ENCODE results near the gene SOCS7. TPM values are rescaled to one million over a fixed set of nuclear protein-coding genes. Genes with fewer than 3 reads are reported as not detected.

SOCS7 gene
- total and polyA plus RNA-seq, 2 donors (not counting 1 experiment from before 2014, with no cell fraction given): 4.8 to 9.4 TPM

DNA sequence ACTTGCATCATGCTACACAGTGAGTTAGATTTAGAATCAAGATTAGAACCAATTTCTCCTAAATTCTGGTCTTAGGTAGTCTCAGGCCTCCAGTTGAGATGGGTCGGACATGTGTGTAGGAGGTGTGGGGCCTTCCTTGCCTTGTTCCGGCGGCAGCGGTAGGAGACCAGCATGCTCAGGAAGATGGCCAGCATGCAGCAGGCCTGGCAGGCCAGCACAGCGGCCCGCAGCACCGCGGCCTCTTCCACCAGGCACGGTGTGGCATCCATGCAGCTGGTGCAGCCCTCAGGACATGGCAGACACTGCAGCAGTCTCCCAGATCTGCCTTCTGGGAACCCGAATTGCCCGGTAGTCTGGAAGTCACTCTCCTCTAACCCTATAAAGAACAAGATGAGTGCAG lies 14.8 kb upstream of the SOCS7 start:
- Histone ChIP-seq H3K4me2 (ENCODE audit: extremely low read depth, insufficient read depth, low read length) (no peak overlapping the region), H2AFZ (ENCODE audit: low read length) (no peak overlapping the region), H3K4me1 (ENCODE audit: control insufficient read depth, extremely low read depth, insufficient read depth, low read length) (no peaks in the 10 kb centered on the region), H3K27me3 (ENCODE audit: control insufficient read depth, insufficient read depth, low read length) (peaks cover 36% of the 10 kb centered on the region), H3K79me2 (ENCODE audit: control insufficient read depth, insufficient read depth, low read length) (no peaks in the 10 kb centered on the region), H3K27ac (ENCODE audit: insufficient read depth, low read length) (no peak overlapping the region), H3K36me3 (ENCODE audit: control insufficient read depth, insufficient read depth, low read length) (no peaks in the 10 kb centered on the region), H3K9me3 (ENCODE audit: control insufficient read depth, insufficient read depth, low read depth, low read length) (no peaks in the 10 kb centered on the region), H3K4me3 (replicated peaks in 1 of 4; ENCODE audit: control extremely low read depth in 1 of 4, insufficient read depth in 1 of 4, low read depth in 3 of 4, low read length in 4 of 4) (no peak overlapping the region), H4K20me1 (ENCODE audit: control insufficient read depth, extremely low read depth, insufficient read depth, low read length) (no peaks in the 10 kb centered on the region), H3K9ac (ENCODE audit: insufficient read depth, low read length) (no peak overlapping the region)
- TF ChIP-seq, protein P1, sequence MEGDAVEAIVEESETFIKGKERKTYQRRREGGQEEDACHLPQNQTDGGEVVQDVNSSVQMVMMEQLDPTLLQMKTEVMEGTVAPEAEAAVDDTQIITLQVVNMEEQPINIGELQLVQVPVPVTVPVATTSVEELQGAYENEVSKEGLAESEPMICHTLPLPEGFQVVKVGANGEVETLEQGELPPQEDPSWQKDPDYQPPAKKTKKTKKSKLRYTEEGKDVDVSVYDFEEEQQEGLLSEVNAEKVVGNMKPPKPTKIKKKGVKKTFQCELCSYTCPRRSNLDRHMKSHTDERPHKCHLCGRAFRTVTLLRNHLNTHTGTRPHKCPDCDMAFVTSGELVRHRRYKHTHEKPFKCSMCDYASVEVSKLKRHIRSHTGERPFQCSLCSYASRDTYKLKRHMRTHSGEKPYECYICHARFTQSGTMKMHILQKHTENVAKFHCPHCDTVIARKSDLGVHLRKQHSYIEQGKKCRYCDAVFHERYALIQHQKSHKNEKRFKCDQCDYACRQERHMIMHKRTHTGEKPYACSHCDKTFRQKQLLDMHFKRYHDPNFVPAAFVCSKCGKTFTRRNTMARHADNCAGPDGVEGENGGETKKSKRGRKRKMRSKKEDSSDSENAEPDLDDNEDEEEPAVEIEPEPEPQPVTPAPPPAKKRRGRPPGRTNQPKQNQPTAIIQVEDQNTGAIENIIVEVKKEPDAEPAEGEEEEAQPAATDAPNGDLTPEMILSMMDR (conservative IDR thresholded peaks at IDR 0.05 in 1 of 2, IDR thresholded peaks at IDR 0.05 in 1 of 2; ENCODE audit: low read depth in 1 of 2, low read length in 2 of 2): no peak
- TF ChIP-seq EZH2 (IDR thresholded peaks at IDR 0.05; ENCODE audit: low read length, missing control alignments): no peak
- DNase-seq (ENCODE audit: low read depth in 2 of 2): no peak

DNA sequence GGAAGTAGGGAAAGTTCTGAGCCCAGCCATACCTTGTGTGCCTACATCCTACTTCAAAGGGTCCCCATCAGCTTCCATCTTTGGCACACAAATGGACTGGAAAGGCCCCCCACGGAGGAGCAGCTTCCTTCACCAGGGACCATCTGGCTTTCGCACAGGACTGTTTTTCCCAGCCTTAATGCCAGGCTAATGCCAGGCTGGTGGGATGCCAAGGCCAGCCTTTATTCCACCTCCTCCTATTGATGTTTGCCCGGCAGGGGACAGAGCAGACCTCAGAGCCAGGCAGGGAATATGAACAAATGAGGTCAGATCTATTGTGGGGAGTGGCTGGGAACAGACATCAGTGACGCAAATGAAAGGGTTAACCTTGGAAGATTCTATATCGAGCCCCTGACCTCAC lies 13.6 kb upstream of the SOCS7 start:
- Histone ChIP-seq H4K20me1 (ENCODE audit: control insufficient read depth, extremely low read depth, insufficient read depth, low read length) (no peaks in the 10 kb centered on the region), H3K4me2 (ENCODE audit: extremely low read depth, insufficient read depth, low read length) (no peak overlapping the region), H3K9ac (ENCODE audit: insufficient read depth, low read length) (no peak overlapping the region), H3K4me3 (replicated peaks in 1 of 4; ENCODE audit: control extremely low read depth in 1 of 4, insufficient read depth in 1 of 4, low read depth in 3 of 4, low read length in 4 of 4) (no peak overlapping the region), H2AFZ (ENCODE audit: low read length) (no peak overlapping the region), H3K27me3 (ENCODE audit: control insufficient read depth, insufficient read depth, low read length) (peaks cover 30% of the 10 kb centered on the region), H3K4me1 (ENCODE audit: control insufficient read depth, extremely low read depth, insufficient read depth, low read length) (no peaks in the 10 kb centered on the region), H3K79me2 (ENCODE audit: control insufficient read depth, insufficient read depth, low read length) (no peaks in the 10 kb centered on the region), H3K36me3 (ENCODE audit: control insufficient read depth, insufficient read depth, low read length) (no peaks in the 10 kb centered on the region), H3K27ac (ENCODE audit: insufficient read depth, low read length) (no peak overlapping the region), H3K9me3 (ENCODE audit: control insufficient read depth, insufficient read depth, low read depth, low read length) (no peaks in the 10 kb centered on the region)
- DNase-seq (ENCODE audit: low read depth in 2 of 2): no peak
- TF ChIP-seq, protein P1 (conservative IDR thresholded peaks at IDR 0.05 in 1 of 2, IDR thresholded peaks at IDR 0.05 in 1 of 2; ENCODE audit: low read depth in 1 of 2, low read length in 2 of 2): no peak
- TF ChIP-seq EZH2 (IDR thresholded peaks at IDR 0.05; ENCODE audit: low read length, missing control alignments): no peak

DNA sequence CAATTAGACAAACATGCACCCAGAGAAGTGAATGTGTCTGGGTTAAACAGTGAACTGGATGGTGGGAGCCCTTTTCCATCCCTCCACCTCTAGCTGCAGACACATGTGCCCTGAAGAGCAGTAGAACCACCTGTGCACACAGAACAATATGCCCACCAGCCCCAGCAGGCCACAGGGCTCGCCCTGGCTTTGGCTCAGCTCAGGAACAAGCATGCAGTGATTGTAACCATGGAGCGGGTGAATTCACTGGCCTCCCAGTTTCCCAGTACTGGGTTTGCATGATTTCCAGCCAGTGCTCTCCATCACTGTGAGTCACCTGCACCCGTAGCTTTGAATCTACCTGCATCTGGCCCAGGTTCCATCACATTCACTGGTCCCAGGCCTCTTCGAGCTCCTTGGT lies 13.1 kb upstream of the SOCS7 start:
- DNase-seq (ENCODE audit: low read depth in 2 of 2): no peak
- Histone ChIP-seq H3K4me3 (replicated peaks in 1 of 4; ENCODE audit: control extremely low read depth in 1 of 4, insufficient read depth in 1 of 4, low read depth in 3 of 4, low read length in 4 of 4) (no peak overlapping the region), H3K27ac (ENCODE audit: insufficient read depth, low read length) (no peak overlapping the region), H3K4me2 (ENCODE audit: extremely low read depth, insufficient read depth, low read length) (no peak overlapping the region), H3K27me3 (ENCODE audit: control insufficient read depth, insufficient read depth, low read length) (peaks cover 31% of the 10 kb centered on the region), H3K9me3 (ENCODE audit: control insufficient read depth, insufficient read depth, low read depth, low read length) (no peaks in the 10 kb centered on the region), H3K9ac (ENCODE audit: insufficient read depth, low read length) (no peak overlapping the region), H3K79me2 (ENCODE audit: control insufficient read depth, insufficient read depth, low read length) (no peaks in the 10 kb centered on the region), H2AFZ (ENCODE audit: low read length) (no peak overlapping the region), H3K36me3 (ENCODE audit: control insufficient read depth, insufficient read depth, low read length) (no peaks in the 10 kb centered on the region), H4K20me1 (ENCODE audit: control insufficient read depth, extremely low read depth, insufficient read depth, low read length) (no peaks in the 10 kb centered on the region), H3K4me1 (ENCODE audit: control insufficient read depth, extremely low read depth, insufficient read depth, low read length) (no peaks in the 10 kb centered on the region)
- TF ChIP-seq, protein P1 (conservative IDR thresholded peaks at IDR 0.05 in 1 of 2, IDR thresholded peaks at IDR 0.05 in 1 of 2; ENCODE audit: low read depth in 1 of 2, low read length in 2 of 2): no peak
- TF ChIP-seq EZH2 (IDR thresholded peaks at IDR 0.05; ENCODE audit: low read length, missing control alignments): no peak
